LoVo (cell line): ENCODE results near the gene CCNK.

Source experiments
- DNase-seq: peaks from one replicate; pipeline ENCODE4 v3.0.0-alpha.2; 2016; ENCODE audit warnings: low spot score

CCNK gene

DNA sequence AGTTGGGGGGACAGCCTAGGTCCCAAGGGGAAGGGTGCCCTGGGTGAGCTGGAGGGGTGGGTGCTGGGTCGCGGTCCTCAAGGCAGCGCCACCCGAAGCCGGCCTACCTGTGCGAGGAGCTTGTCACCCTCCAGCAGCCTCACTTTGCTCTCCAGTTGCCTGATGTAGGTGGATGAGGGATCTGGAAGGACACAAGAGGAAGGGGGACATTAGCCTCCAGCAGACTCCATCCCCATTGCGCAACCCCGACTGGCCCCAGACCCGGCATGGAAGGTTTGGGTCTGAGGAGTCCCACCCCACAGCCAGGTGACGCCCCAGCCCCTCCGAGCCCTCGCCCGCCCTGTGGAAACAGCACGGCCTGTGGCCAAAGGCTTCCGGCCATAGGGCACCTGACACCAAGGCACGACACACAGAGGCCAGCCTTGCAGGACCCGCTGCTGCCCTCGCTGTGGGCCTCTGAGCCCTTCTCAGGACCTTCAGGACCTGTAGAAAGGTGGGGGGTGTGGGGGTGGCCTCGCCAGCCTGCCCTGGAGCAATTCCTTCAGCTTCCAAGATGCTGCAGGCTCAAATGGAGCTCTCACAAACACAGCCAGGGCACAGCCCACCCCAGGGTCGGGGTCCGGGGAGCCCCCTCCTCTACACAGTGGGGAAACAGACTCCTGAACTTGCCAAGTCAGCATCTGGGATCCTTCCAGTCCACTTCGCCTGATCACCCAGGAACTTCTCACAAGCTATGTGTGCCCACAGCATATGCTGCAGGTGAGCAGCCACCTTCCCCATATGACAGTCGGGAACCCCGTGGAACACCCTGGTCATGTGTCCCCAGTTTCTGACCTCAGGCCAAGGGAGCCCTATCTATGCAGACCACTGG is 54.9 kb downstream of the CCNK start:
- DNase-seq = no peak

DNA sequence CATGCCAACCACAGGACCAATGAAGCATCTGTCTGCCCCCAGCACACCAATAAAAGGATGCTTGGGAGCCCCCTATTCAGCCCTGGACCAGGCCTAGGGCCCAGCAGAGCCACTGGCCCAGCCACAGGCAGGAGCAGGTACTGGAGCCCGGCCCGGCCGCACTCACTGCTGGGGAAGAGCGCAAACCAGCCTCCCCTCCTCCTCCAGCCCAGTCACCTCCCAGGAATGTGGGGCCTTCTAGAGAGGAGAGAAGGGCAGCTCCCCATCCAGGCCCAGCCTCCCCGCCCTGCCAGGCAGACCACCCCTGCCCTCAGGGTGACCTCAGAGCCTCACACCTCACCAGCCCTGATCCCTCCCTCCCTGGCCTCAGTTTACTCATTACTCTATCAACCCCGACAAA is 56.2 kb downstream of the CCNK start:
- no peak for DNase-seq

DNA sequence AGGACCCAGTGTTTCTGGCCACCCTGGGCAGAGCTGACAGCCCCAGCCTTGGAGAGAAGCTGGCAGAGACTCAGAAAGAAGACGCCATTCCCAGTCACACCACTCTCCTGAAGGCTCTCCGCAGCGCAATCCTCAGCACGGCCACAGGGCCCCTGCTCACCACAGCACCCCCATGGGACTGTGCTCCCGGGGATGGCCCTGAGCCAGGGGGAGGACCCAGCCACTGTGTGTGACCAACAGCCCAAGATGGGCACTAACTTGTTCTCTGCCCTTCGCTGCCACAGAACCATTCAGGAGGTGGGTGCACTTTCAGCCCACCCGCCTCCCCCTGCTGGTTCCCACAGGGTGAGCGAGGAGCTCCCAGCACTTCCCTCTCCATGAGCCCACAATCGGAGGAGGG is 57.1 kb downstream of the CCNK start:
- DNase-seq = no peak

DNA sequence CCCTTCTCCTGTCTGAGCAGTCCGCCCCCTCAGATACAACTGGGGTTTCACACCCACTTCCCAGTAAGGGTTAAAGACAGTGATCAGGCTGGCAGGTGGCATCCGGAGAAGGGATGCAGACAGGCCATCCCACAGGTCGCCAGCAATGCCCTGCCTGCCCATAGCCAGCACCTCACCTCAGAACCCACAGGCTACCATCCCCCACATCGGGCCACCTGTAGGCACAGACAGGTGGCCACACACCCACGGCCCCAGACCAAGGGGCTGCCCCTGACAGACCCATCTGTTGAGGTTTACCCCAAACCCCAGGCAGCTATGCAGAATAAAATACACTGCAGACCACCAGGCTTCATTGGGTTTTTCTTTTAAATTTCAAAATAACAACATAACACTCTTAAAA is 57.5 kb downstream of the CCNK start:
- DNase-seq = no peak

DNA sequence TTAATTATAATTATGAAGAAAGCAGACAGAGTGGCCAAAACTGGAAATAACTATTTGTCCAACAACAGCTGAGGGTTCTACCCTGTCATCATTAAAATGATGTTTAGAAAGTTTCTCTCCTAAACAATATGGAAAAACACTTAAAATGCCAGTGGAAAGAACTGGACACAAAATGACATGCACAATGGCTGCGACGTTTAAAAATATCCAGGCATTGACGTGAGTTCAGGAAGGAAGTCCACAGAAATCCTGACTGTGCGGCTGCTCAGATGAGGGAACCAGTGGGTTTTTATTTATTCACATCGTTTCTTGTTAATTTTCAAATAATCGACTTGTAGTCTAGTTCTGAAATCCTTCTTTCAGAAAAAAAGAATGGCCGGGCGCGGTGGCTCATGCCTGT is 58.3 kb downstream of the CCNK start:
- no peak for DNase-seq

DNA sequence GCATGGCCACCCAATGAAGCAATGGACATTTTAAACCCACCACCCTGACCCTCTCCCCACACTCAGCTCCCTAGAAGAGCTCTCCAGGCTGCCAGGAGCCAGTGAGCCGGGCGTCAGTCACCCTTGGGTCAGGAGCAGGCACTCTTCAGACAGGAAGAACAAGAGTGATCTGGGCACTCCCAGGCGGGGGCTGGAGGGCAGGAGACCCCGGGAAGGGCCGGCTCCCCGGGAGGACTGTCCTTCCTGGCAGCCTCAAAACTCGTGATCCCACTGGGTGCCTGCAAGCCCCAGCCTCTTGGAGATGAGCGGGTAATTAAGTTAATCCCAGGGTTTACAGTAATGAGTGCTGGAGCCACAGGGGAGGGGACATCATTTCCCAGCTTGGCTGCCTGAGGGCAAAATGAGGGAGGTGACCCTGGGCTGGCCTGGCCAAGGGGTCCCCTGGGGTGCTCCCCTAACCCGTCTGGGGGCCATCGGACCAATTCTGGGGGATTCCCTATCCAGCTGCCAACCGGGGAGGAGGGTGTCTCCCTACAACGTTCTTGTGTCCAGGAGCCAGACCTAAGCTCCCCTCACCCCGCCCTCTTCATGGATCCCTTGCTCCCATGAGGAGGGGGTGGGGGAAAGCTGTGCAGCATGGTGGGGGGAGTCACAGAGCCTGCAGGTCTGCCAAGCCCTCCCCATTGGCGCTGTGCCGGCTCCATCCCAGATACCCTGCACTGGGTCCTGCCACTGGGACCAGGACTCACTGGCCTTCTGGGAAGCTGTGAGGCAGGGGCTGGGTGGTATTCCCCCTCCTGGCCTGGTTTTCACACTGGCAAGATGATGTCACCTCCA is 59.2 kb downstream of the CCNK start:
- DNase-seq = no peak

DNA sequence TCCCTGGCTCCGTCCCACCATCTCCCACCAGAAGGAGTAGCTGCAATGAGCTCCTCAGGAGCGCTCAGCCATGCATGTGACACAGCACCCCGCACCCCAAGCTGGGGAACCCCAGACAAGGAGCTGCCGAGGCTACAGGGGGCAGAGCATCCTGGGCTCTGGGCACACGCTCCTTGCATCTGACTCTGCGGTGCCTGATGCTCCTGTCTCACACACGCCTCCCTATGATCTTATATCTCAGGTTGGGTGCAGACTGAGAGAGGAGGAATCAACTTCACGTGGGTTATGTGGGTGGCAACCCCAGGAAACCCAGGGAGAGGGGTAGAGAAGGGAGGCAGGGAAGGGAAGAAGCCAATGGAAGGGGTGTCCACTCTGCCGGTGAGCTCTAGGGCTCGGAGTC is 60.0 kb downstream of the CCNK start:
- DNase-seq = no peak

DNA sequence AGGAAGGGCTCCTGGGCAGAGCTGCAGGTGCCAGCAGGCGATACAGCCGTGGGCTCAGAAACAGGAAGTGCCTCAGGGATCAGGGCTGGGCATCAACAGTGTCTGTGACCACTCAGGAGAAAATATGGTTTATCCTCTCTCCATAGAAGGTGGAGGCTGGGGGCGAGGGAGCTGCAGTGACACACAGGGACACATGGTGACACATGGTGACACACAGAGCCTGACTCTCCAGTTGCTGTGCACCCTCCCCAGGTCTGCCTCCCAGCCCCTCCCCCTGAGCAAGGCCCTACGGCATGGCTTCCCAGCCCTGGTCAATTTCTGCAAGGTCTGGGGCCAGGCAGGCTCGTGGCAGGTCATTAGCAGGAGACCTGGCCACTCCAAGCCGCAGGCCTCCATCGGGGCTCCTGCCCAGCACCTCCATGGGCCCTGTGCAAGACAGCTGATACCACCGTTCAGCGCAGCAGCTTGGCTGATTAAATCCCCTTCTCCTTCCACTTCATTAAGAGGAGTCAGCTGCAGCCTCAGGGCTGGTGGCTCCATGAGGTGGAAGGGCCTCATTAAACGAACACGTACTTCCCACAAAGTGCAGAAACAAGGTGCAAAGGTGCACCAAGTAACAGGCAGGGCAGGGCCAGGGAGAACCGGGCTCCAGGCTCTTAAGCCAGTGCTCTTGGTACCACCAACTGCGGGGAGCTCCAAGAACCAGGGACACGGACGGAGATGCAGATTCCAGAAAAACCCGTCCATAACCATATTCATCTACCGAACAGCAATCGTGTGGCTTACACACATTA is 60.7 kb downstream of the CCNK start:
- no peak for DNase-seq

DNA sequence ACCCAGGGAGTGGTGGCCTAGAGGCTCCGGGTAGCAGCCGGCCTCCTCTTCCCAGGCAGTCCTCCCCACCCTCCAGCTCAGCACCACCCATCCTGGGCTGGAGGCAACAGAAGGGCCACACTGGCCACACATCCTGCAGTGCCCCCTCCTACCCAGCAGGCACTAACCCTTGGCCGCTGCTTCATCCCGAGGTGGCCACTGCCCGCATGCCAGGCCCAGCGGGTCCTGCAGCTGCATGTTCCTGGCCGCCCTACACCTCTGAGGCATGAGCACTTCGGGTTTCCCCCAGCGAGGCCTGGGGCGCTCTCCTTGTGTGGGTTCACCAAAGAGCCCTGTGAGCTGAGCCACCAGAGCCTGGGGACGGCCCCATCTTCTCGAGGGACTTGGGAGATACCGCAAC is 61.4 kb downstream of the CCNK start:
- no peak for DNase-seq

DNA sequence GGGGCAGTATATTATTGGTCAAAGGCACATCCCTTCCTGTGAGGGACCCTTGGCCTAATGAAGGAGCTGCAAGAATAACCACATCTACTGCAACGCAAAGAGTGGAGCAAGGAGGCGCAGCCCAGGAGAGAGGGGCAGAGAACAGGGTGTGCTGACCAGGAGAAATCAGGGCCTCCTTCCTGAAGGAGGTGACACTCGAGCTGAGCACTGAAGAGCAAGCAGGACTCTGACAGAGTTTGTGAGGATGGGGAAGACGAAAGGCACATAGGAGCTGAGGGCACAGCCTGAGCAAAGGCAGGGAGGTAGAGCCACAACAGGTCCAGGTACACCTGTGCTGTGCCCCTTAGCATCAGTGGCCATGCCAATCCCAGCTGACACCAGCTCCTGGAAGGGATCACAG is 62.2 kb downstream of the CCNK start:
- no peak for DNase-seq

DNA sequence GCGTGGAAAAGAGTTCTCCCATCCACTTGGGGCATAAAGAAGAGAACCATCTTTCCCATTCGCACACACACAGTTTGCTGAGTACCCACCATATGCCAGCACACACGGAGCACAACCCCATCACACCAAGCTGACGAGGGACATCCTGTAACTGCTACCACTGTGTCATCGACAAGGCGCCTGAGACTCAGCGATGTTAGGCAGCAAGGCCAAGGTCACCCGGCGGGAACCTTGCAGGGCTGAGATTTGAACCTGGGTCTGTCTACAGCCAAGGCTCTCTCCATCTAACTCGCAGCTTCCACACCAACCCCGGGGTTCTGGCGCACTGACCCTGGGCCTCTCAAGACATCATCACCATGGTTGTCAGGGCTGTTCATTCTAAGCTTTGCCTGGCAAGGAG is 62.8 kb downstream of the CCNK start:
- DNase-seq = no peak

DNA sequence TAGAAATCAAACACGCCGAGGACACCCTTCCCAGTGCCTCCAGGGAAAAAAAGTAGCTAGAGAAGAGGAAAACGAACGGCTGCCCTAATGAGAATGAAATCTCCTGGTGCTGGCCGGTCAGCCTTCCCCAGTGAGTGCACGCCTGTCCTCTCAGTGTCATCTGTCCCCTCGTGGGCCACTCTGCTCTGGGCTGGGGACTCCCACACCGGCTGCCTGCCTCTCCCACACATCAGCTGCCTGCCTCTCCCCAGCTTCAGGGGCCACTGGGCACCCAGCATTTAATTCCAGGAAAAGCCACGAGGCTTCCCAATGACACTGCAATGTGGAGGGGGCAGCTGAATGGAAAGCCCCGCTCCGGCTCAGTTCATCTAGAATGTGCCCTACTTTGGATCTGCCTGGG is 63.8 kb downstream of the CCNK start:
- DNase-seq = no peak

DNA sequence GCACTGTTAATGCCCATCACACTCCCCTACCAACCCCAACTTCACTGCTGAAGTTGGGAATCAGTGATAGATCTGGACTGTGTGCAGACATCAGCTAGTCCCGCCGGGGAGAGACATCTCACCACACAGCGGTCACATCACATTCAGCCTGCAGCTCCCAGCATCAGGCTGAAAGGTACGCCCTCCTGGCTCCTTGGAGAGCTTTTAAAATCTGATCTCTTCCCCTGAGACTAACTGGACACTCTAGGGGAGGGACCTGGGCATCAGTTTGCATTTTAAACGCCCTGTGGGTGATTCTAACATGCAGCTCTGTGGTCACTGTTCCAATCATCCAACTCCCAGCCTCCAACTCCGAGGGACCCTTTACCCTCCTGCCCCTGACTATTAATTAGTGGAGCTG is 64.4 kb downstream of the CCNK start:
- no peak for DNase-seq

DNA sequence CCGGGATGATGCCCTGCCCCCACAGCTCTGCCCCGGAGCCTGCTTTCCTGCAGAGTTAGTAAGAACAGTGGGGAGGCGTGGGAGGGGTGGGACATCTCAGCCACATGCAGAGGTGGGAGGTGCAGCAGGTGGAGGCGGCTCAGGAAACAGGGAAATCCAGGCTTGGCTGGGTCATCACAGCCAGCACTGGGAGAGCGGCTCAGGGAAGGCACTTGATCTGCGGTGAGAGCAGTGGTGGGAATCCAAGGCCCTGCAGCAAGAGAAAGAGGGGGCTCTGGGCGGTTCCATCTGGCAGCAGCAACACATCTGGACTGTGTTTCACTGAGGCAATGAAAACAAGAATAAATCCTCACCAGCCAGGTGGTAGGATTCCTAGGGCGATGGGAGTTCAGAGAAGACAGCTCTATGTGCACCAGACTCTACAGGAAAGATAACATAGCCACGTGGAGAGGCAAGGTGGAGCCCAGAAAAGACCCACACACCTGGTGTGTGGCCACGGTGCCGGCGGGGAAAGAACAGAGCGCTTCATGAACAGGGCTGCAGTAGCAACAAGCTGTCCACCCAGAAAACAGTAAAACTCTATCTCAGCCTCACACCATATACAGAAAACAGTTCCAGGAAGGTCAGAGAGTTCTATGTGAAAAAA is 65.1 kb downstream of the CCNK start:
- DNase-seq = no peak

DNA sequence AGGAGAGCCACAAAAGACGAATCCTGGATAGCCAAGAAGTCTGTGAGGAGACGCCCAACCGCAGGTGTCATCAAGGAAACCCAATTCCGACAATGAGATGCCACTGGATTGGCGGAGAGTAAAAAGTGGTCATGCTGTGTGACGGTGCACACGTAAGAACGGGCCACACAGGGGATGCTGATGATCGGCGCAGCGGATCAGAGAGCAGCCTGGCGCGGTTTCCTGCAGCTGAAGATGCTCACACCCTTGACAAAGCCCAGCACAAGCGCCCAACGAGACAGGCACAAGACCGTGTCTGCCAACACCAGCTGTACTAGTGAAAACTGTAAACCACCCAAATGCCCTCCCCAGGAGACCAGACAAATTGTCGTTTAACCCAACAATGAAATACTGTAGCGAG is 67.0 kb downstream of the CCNK start:
- no peak for DNase-seq

DNA sequence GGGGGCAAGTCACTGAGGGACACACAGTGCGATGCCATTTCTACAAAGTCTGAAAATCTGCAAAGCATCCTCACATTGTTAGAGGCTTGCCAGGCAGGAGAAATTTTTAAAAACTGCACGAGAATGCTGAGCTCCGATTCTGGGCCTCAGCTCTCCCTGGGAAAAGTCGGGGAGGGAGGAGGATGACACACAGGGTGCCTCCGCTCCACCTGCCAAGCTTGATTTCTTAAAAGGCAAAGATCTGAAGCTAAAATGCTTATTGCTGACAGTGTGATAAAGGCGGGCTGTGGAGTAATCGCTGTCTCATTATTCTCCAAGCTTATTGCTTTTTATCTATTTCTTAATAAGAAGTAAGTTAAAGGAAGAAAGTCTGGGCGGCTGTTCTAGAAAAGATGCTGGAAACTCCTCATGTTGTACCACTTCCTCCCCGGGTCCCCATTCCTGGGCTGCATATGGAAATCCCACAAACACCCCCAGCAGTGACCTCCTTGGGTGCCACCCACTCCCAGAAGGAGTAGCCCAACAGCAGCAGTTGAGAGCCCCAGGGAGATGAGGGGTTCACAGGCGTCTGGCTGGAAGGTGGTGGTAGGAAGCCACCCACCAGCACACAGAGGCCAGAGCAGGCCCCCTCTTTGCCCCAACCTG is 67.8 kb downstream of the CCNK start:
- no peak for DNase-seq

DNA sequence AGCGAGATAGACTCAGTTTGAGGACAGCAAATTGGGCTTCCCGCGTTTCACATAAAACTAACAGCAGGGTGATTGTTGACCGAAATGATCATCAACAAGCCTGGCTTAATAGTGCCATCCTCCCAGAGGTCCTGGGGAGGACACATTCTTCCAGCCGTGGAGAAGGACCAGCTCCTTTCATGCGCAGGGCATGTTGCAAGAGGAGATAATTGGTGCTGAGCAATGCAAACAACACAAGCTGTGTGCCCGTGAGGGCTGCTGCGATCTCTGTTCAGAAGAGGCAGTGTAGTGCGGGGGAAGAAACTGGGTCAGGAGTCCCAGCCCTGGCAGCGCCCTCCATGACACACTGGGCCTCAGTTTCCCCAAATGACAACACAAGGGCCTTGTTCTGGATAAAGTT is 68.5 kb downstream of the CCNK start:
- no peak for DNase-seq

DNA sequence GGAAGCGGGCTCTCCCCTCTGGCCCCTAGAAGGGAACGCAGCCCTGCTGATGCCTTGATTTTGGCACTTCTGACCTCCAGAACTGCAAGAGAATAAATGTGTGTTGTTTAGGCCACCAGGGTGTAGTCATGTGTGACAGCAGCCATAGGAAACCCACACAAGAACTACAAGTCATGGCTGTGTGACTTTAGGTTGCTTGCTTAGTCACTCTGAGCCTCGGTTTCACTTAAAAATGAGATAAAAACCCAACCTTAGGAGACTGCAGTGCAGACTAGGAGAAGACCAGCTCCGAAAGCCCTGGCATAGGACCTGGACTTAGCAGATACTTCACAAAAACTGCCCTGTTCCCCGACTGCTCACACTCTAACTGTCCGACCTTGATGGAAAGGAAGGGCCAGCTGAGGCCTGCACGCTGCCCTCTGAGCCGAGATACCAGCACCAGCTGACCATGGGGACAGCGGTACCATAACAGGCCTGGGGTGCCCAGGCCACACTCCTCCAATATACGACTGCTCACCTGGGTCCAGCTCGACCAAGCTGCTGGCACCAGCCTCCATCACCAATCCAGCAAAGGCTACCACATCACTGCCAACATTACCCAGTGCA is 69.3 kb downstream of the CCNK start:
- DNase-seq = no peak

DNA sequence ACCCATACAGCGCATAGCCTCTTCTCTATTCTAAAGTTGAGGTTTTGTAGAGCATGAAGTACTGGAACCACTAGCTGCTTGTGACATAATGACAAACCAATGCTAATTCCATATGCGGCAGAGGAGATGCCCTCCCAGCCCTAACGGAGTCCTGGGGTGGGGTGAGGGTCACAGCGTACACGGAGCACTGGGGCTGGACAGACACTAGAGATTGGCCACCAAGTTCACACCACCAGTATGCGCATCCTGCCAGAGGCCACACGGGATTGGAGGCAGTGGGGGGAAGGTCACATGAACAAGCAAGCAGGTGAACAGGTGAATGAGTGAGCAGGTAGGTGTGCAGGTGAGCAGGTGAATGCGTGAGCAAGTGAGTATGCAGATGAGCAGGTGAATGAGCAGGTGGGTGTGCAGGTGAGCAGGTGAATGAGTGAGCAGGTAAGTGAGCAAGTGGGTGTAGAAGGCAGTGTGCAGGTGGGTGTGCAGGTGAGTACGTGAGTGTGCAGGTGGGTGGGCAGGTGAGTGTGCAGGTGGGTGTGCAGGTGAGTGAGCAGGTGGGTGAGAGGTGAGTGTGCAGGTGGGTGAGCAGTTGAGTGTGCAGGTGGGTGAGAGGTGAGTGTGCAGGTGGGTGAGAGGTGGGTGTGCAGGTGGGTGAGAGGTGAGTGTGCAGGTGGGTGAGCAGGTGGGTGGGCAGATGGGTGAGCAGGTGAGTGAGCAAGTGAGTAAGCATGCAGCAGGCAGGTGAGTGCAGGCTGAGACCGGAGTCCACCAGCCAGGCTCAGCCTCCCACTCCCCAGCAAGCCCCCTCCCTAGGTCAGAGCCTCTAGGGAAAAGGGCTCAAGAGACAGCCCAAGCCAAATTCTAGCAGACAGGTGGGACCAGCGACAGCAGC is 70.1 kb downstream of the CCNK start:
- DNase-seq = no peak

DNA sequence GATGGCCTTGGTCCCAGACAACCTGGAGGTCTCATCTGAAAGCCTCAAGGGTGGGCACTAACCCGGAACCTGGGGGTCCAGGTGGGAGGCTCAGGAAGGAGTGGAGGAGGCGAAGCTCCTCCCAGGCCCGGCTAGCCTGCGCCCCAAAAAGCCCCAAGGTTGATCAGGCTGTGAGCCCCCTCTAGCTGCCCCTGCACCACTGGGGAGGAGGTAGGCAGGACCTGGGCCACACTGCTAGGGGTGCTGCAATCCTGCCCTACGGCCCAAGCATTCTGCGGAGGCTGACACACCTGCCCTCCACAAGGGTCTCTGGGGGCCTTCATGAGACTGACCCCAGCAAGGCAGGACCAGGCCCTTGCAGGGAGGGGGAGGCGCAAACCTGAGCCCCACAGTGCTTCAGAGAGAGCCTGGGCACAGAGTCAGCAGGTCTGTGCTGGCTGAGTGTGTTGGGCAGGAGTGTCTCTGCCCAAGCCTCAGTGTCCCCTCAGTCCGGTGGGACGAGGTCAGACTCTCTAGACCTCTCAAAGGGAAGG is 70.9 kb downstream of the CCNK start:
- DNase-seq = no peak
